ENCODE results near the gene APBB3.
A peak's percentile ranks its signal among the peaks of the same experiment; 100 is the strongest.

Gene APBB3

DNA sequence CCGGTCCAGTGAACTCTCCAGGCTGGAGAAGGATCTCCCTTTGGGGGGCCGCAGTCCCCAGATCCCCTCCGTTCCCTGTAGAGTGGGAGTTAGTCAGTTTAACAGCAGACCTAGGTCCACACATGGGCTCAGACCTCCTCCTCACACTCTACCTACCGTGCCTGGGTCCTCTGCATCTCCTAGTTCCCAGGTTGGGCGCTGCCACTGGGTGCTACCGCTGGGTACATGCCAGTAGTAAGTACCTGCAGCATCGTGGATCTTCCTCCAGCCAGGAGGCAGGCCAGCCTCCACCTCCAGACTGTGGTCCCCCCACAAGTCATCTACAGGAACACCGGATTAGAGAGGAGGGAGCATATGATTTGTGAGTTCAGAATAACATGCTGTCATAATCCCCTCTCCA lies 802 bp downstream of the APBB3 start:
- TF ChIP-seq, protein P1, sequence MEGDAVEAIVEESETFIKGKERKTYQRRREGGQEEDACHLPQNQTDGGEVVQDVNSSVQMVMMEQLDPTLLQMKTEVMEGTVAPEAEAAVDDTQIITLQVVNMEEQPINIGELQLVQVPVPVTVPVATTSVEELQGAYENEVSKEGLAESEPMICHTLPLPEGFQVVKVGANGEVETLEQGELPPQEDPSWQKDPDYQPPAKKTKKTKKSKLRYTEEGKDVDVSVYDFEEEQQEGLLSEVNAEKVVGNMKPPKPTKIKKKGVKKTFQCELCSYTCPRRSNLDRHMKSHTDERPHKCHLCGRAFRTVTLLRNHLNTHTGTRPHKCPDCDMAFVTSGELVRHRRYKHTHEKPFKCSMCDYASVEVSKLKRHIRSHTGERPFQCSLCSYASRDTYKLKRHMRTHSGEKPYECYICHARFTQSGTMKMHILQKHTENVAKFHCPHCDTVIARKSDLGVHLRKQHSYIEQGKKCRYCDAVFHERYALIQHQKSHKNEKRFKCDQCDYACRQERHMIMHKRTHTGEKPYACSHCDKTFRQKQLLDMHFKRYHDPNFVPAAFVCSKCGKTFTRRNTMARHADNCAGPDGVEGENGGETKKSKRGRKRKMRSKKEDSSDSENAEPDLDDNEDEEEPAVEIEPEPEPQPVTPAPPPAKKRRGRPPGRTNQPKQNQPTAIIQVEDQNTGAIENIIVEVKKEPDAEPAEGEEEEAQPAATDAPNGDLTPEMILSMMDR (IDR thresholded peaks at IDR 0.05; ENCODE audit: insufficient read depth, low read depth, low read length, missing control alignments), result no peak
- H3K4me3 ChIP-seq (ENCODE audit: low read depth, low read length), result peak overlapping the region; percentile 93
- no peak for DNase-seq (ENCODE audit: low read depth)

DNA sequence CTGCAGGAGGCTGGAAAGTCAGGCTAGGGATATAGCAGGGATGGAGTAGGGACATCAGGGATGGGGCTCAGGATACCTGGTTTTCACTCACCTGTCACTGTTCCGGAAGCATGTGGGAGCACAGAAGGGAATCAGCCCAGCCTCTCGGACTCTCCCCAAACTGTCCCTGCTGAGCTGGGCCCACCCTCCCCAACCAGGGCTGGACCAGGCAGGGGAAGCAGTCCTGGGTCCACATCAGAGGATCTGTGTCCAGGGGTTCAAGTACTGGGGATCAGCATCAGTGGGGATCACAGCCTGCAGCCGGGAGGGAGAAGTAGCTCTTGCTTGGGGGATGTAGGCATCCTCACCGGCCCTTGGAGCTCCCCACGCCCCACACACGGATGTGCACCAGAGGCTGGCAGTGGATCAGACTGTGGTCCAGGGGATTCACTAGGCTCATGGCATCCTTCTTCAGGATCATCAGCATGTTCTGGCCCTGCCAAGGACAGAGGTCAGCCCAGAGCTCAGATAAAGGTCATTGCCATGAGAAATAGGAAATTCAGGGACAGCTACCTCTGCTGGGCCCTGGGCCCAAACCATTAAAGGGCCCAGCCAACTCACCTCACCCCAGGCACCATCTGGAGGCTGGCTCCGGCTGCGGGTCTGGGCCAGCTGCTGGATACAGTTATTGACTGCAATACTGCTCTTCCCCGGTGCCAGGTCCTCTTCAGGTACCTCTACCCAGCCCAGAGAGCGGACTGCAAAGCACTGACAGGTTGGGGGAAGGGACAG lies 2.5 kb downstream of the APBB3 start:
- TF ChIP-seq, protein P1 (IDR thresholded peaks at IDR 0.05; ENCODE audit: insufficient read depth, low read depth, low read length, missing control alignments), result no peak
- no peak overlapping the region for H3K4me3 ChIP-seq (ENCODE audit: low read depth, low read length)
- no peak for DNase-seq (ENCODE audit: low read depth)

DNA sequence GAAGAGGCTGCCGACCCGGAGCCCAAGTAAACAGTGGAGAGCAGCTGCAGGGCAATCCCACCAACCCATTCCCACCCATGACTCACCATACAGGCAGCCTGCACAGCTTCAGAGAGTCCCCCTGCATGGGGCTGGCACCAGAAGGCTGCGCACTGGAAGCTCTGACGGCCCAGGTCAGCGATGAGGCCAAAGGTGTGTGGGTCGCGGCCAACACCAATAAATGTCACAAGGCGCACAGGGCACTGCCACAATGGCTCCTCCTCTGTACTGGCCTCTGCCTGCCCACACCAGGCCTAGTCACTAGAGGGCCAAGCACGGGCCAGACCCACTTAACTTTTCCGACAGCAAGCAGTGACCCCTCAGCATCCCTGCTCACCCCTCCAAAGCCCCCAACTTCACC lies 4.2 kb downstream of the APBB3 start:
- no peak for DNase-seq (ENCODE audit: low read depth)
- TF ChIP-seq, protein P1 (IDR thresholded peaks at IDR 0.05; ENCODE audit: insufficient read depth, low read depth, low read length, missing control alignments), result no peak
- no peak overlapping the region for H3K4me3 ChIP-seq (ENCODE audit: low read depth, low read length)

DNA sequence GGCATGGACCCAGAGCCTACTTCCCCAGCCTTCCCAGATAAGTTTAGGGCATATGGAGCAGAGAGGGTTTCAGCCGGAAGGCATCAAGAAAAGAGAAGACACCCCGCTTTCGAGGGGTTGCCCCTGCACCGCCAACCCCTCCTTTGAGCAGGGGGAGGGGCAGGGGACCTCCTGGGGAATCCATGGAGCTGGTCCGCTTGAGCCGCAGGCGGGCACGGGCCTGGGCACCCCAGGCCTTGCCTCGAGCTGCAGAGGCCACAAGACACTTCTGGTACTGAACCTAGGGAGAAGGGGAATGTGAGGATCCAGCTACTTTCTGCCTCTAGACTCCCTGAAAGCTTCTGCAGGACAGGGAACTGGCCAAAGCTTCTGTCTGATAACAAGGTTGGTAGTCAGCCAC lies 5.9 kb downstream of the APBB3 start:
- TF ChIP-seq, protein P1 (IDR thresholded peaks at IDR 0.05; ENCODE audit: insufficient read depth, low read depth, low read length, missing control alignments), result no peak
- no peak for DNase-seq (ENCODE audit: low read depth)
- H3K4me3 ChIP-seq (ENCODE audit: low read depth, low read length), result no peak overlapping the region

DNA sequence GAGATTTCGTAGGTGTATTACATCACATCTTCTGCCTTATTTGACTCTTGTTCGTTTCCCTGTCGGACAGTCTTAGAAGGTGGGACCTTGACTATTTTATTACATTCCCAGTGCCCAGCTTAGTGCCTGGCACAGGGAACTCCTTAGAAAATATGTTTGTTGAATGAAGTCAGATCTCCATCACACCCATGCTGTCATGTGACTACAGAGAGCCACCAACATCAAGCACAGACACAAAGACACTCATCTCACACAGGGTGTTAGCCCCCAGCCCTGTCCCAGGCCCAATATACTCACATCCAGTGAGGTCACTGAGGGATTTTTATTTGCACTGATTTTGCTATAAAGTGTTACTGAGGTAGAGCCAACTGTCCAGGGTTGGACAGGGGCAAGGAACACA lies 6.4 kb downstream of the APBB3 start:
- peak overlapping the region; percentile 94 for H3K4me3 ChIP-seq (ENCODE audit: low read depth, low read length)
- TF ChIP-seq, protein P1 (IDR thresholded peaks at IDR 0.05; ENCODE audit: insufficient read depth, low read depth, low read length, missing control alignments), result no peak
- no peak for DNase-seq (ENCODE audit: low read depth)

DNA sequence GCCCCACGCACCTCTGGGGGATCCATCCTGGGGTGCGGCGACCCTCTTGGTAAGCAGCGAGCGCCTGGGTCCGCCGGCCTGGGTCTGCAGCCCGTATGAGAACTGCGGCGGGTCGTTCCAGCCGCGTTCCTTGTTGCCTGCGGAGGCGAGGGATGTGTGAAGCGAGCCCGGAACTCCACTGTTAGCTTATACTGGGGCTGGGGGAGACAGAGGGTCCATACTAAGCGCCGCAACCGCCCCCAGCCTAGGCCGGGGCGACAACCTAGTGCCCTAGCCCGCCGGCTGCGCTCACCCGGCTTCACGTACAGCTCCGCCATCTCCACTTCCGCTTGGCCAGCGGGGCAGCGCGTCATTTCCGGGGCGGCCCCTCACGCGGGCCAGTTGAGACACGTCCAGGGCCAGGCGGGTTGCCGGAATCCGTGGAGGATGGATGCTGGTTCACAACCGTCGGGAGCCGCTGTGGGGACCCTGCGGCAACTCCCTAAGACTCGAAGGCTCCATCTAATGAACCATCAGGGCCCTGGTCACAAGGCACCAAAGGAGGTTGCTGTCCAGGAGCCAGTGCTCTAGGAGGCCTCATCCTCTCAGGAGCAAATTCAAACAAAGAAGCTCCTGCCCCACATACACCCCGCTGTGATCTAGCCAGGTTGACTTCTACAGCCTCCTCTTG lies 7.1 kb downstream of the APBB3 start, which contains the start of gene SRA1:
TSS of gene SRA1 (minus strand) at position 338 of the 670 bp plus-strand sequence. CDS start at position 317, 21 bp downstream.
- TF ChIP-seq, protein P1 (IDR thresholded peaks at IDR 0.05; ENCODE audit: insufficient read depth, low read depth, low read length, missing control alignments), result no peak
- DNase-seq (ENCODE audit: low read depth), result peak; percentile 93
- peak within 1 kb of the TSS; percentile 94 for H3K4me3 ChIP-seq (ENCODE audit: low read depth, low read length)

All from GM12865 (cell line).